Activated CD4-positive, CD25-positive, alpha-beta regulatory T cell treated with anti-CD3 and anti-CD28 coated beads, Interleukin-2, amount 50 U/mL, for 24 hours (primary cell): Measurements from ENCODE around the gene FLYWCH1.

Experiments
- ATAC-seq, 2 donors: fragments of 150-1000 bp; cut with Tn5 transposase; one replicate each; pipeline ENCODE4 v1.10.0; 2021; ENCODE audit warnings: mild to moderate bottlenecking in 1 of 2, moderate library complexity in 1 of 2

Gene FLYWCH1

GRCh38 chr16:2987286-2987685 lies 75.6 kb downstream of the FLYWCH1 start:
- ATAC-seq, result no peak

- no peak for ATAC-seq
These were observed 76.1 kb downstream of the FLYWCH1 start for GRCh38 chr16:2987833-2988232.

- ATAC-seq, result no peak
These were observed 76.9 kb downstream of the FLYWCH1 start for GRCh38 chr16:2988590-2989099.

- no peak for ATAC-seq
These were observed 79.2 kb downstream of the FLYWCH1 start for GRCh38 chr16:2990891-2991290.

- ATAC-seq, result no peak
These were observed 80.0 kb downstream of the FLYWCH1 start for GRCh38 chr16:2991566-2992261.

GRCh38 chr16:2992383-2993081 lies 80.8 kb downstream of the FLYWCH1 start:
- no peak for ATAC-seq

GRCh38 chr16:2996298-2996697 lies 84.6 kb downstream of the FLYWCH1 start:
- ATAC-seq, result no peak

GRCh38 chr16:2999929-3000328 lies 88.2 kb downstream of the FLYWCH1 start:
- no peak for ATAC-seq

GRCh38 chr16:3000540-3000939 lies 88.8 kb downstream of the FLYWCH1 start:
- ATAC-seq, result no peak
